ENCODE measurements around the gene PLLP.
"Not testable (repeated sequence)": the region's sequence is repeated elsewhere in the genome, so short reads cannot be mapped to it uniquely, and the experiment has no call there.

The PLLP gene

GRCh38 chr16:57273359-57273758 is 11.1 kb downstream of the PLLP start:
- DNase-seq (ENCODE audit: low spot score), result no peak

- DNase-seq (ENCODE audit: low spot score), result no peak
Observed at GRCh38 chr16:57271867-57272495, 12.5 kb downstream of the PLLP start.

GRCh38 chr16:57271063-57271345 is 13.5 kb downstream of the PLLP start:
- no peak for DNase-seq (ENCODE audit: low spot score)

- DNase-seq (ENCODE audit: low spot score), result no peak
Observed at GRCh38 chr16:57270221-57271062, 14.0 kb downstream of the PLLP start.

GRCh38 chr16:57268804-57269800 is 15.4 kb downstream of the PLLP start:
- no peak for DNase-seq (ENCODE audit: low spot score)

- DNase-seq (ENCODE audit: low spot score), result not testable (repeated sequence)
Observed at GRCh38 chr16:57267343-57267742, 17.1 kb downstream of the PLLP start.

- DNase-seq (ENCODE audit: low spot score), result peak; percentile 42
Observed at GRCh38 chr16:57266531-57267260, 17.8 kb downstream of the PLLP start.

- DNase-seq (ENCODE audit: low spot score), result peak; percentile 60
Observed at GRCh38 chr16:57265850-57266530, 18.5 kb downstream of the PLLP start.

- no peak for DNase-seq (ENCODE audit: low spot score)
Observed at GRCh38 chr16:57264950-57265371, 19.5 kb downstream of the PLLP start.

- DNase-seq (ENCODE audit: low spot score), result no peak
Observed at GRCh38 chr16:57264381-57264780, 20.1 kb downstream of the PLLP start.

- no peak for DNase-seq (ENCODE audit: low spot score)
Observed at GRCh38 chr16:57263541-57264351, 20.7 kb downstream of the PLLP start.

- no peak for DNase-seq (ENCODE audit: low spot score)
Observed at GRCh38 chr16:57262841-57263540, 21.5 kb downstream of the PLLP start.

GRCh38 chr16:57261806-57262205 is 22.7 kb downstream of the PLLP start:
- no peak for DNase-seq (ENCODE audit: low spot score)

- peak; percentile 26 for DNase-seq (ENCODE audit: low spot score)
Observed at GRCh38 chr16:57260294-57260929, 24.1 kb downstream of the PLLP start.

GRCh38 chr16:57258910-57259475 is 25.5 kb downstream of the PLLP start:
- no peak for DNase-seq (ENCODE audit: low spot score)

GRCh38 chr16:57258226-57258909 is 26.1 kb downstream of the PLLP start:
- DNase-seq (ENCODE audit: low spot score), result no peak

GRCh38 chr16:57257455-57258070 is 26.9 kb downstream of the PLLP start:
- no peak for DNase-seq (ENCODE audit: low spot score)

Measured in SW480 (cell line).